Gastroesophageal sphincter (tissue), 4 donors: ENCODE data around the gene PCDH12. TPM values are rescaled to one million over a fixed set of nuclear protein-coding genes. Genes with fewer than 3 reads are reported as not detected.

Experiments
- ATAC-seq: fragments of 150-250 bp; one replicate; pipeline ENCODE4 v1.9.1; 2016; ENCODE audit warnings: mild to moderate bottlenecking, moderate library complexity
- H3K27ac ChIP-seq, 4 donors: fragments of 200-600 bp; sonication (generic) in 3 of 4; 1 replicate in 3 of 4; 2 replicates in 1 of 4; pipeline ENCODE4 v1.5.1; 2016 to 2019
- H3K27me3 ChIP-seq: fragments of 200-600 bp; sonication (generic); one replicate; pipeline ENCODE4 v1.5.1; 2019
- H3K36me3 ChIP-seq, 2 donors: fragments of 200-600 bp; sonication (generic); one replicate each; pipeline ENCODE4 v1.5.1; 2019; ENCODE audit warnings: control low read depth in 1 of 2
- H3K4me1 ChIP-seq, 3 donors: fragments of 200-600 bp; sonication (generic); 1 replicate in 2 of 3; 2 replicates in 1 of 3; pipeline ENCODE4 v1.5.1; 2016 to 2019; ENCODE audit warnings: control low read depth in 2 of 3
- H3K4me3 ChIP-seq, 2 donors: fragments of 200-600 bp; sonication (generic); one replicate each; pipeline ENCODE4 v1.5.1; 2019; ENCODE audit warnings: mild to moderate bottlenecking in 1 of 2, moderate library complexity in 1 of 2
- H3K9me3 ChIP-seq, 3 donors: fragments of 200-600 bp; sonication (generic); one replicate each; pipeline ENCODE4 v1.5.1; 2017 to 2019; ENCODE audit warnings: control low read depth in 2 of 3
- CTCF ChIP-seq, 4 experiments: fragments of 200-600 bp in 2 of 4; fragments of 450-650 bp in 2 of 4; sonication (generic) in 1 of 4; IDR thresholded peaks; one replicate each; pipeline ENCODE4 v1.5.1; 2017 to 2019; ENCODE audit warnings: antibody characterized with exemption in 4 of 4, mild to moderate bottlenecking in 2 of 4, moderate library complexity in 2 of 4
- EP300 ChIP-seq: sonication (generic); formaldehyde crosslinking; IDR thresholded peaks from one replicate; pipeline ENCODE4 v1.6.1; 2017; ENCODE audit warnings: antibody characterized with exemption, mild to moderate bottlenecking
- POLR2A ChIP-seq, 2 donors: fragments of 450-650 bp; IDR thresholded peaks; one replicate each; pipeline ENCODE4 v1.6.1; 2017; ENCODE audit warnings: antibody characterized with exemption in 2 of 2, mild to moderate bottlenecking in 2 of 2, moderate library complexity in 1 of 2
- POLR2AphosphoS5 ChIP-seq: sonication (generic); formaldehyde crosslinking; IDR thresholded peaks from one replicate; pipeline ENCODE4 v1.6.1; 2017; ENCODE audit warnings: antibody characterized with exemption
- WGBS, 2 donors: methylation state at CpG; one replicate each; pipeline ENCODE4 v1.1.5; 2018; ENCODE audit warnings: low coverage in 1 of 2; 5-methylcytosine and 5-hydroxymethylcytosine counted together
- total RNA-seq, 4 donors: library from RNA; depleted of rRNA; stranded (reverse); fragments of >200 nt; gene quantifications; one replicate each; pipeline ENCODE4 v1.1.0, GENCODE V29; 2016

PCDH12 gene
- total RNA-seq, 4 donors from 2014 or later: 4.2 to 6.8 (median 6.0) TPM

- 42 to 61% methylated on average over 4 to 6 of the region's 6 CpGs for WGBS, 2 donors
- Histone ChIP-seq H3K36me3 (peaks cover 0 to 43% of the 10 kb centered on the region in 2 donors), H3K4me3 (no peak overlapping the region), H3K27ac (peak overlapping the region in 3 of 4 donors; percentile 22 to 44 (median 43)), H3K4me1 (peaks cover 0 to 27% (median 8%) of the 10 kb centered on the region in 3 donors), H3K9me3 (no peaks in the 10 kb centered on the region), H3K27me3 (no peaks in the 10 kb centered on the region)
- peak; percentile 27 for ATAC-seq
- no peak for TF ChIP-seq CTCF (IDR thresholded peaks at IDR 0.05)
These were observed 17.2 kb downstream of the PCDH12 start for GRCh38 chr5:141940695-141941271.

GRCh38 chr5:141935538-141935937 is 22.5 kb downstream of the PCDH12 start:
- TF ChIP-seq POLR2AphosphoS5 (no peak), POLR2A (IDR thresholded peaks at IDR 0.05) (no peak), CTCF (IDR thresholded peaks at IDR 0.05) (no peak), EP300 (no peak)
- Histone ChIP-seq H3K4me3 (no peak overlapping the region), H3K4me1 (peaks cover 0 to 7% (median 0%) of the 10 kb centered on the region in 3 donors), H3K27me3 (no peaks in the 10 kb centered on the region), H3K9me3 (no peaks in the 10 kb centered on the region), H3K27ac (no peak overlapping the region), H3K36me3 (peaks cover 0 to 96% of the 10 kb centered on the region in 2 donors)
- WGBS, 2 donors: 76 to 92% methylated on average over 3 to 4 of the region's 4 CpGs
- ATAC-seq: no peak

DNA sequence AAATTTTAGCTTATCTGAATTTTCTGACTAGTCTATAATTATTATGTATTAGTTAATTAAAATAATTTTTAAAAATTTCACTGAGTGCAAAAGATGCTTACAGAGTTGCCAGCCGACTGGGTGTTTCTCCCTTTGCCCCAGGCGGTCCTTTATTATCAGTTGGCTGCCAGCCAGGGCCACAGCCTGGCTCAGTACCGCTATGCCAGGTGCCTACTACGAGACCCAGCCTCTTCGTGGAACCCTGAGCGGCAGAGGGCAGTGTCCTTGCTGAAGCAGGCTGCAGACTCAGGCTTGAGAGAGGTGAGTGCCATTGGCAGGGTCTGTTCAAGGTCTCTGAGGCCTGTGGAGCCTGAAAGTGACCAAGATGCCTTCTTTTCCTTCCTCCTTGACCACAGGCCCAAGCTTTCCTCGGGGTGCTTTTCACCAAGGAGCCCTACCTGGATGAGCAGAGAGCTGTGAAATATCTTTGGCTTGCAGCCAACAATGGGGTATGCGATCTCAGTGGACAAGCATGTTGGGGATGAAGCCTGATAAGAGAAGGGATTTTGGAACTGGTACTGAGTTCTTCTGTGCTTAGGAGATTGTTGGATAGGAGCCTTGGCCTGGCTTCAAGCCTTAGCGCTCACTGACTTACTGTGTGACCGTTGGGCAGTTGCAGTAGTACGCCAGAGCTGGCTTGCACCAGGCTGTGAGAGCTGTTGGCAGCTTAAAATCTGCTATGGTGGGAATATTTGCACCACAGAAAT is 23.7 kb downstream of the PCDH12 start:
- 75 to 80% methylated on average over 7 to 8 of the region's 11 CpGs for WGBS, 2 donors
- Histone ChIP-seq H3K27ac (peak overlapping the region in 1 of 4 donors; percentile 9), H3K36me3 (peaks cover 0 to 100% of the 10 kb centered on the region in 2 donors), H3K4me3 (no peak overlapping the region), H3K4me1 (peaks cover 0 to 7% (median 0%) of the 10 kb centered on the region in 3 donors), H3K27me3 (no peaks in the 10 kb centered on the region), H3K9me3 (no peaks in the 10 kb centered on the region)
- TF ChIP-seq POLR2A (IDR thresholded peaks at IDR 0.05) (no peak), POLR2AphosphoS5 (no peak), CTCF (IDR thresholded peaks at IDR 0.05) (no peak), EP300 (no peak)
- ATAC-seq: no peak

- TF ChIP-seq POLR2A (IDR thresholded peaks at IDR 0.05) (no peak), CTCF (IDR thresholded peaks at IDR 0.05) (no peak), POLR2AphosphoS5 (no peak), EP300 (no peak)
- Histone ChIP-seq H3K4me1 (peaks cover 0 to 14% (median 0%) of the 10 kb centered on the region in 3 donors), H3K27me3 (no peaks in the 10 kb centered on the region), H3K36me3 (peaks cover 0 to 100% of the 10 kb centered on the region in 2 donors), H3K4me3 (no peak overlapping the region), H3K27ac (no peak overlapping the region), H3K9me3 (no peaks in the 10 kb centered on the region)
- WGBS, 2 donors: 80 to 93% methylated on average over 2 to 7 of the region's 7 CpGs
- ATAC-seq: no peak
These were observed 24.9 kb downstream of the PCDH12 start for GRCh38 chr5:141933151-141933550.

- Histone ChIP-seq H3K9me3 (no peaks in the 10 kb centered on the region), H3K27me3 (no peaks in the 10 kb centered on the region), H3K27ac (no peak overlapping the region), H3K4me1 (peaks cover 0 to 26% (median 0%) of the 10 kb centered on the region in 3 donors), H3K36me3 (peaks cover 0 to 100% of the 10 kb centered on the region in 2 donors), H3K4me3 (no peak overlapping the region)
- 84 to 97% methylated on average over 4 to 5 of the region's 5 CpGs for WGBS, 2 donors
- TF ChIP-seq POLR2A (IDR thresholded peaks at IDR 0.05) (no peak), EP300 (no peak), POLR2AphosphoS5 (no peak), CTCF (IDR thresholded peaks at IDR 0.05) (no peak)
- no peak for ATAC-seq
These were observed 26.3 kb downstream of the PCDH12 start for GRCh38 chr5:141931694-141932093.
